T-helper 22 cell (primary cell): Measurements from ENCODE around the gene ASB15.
"Not testable (repeated sequence)": the region's sequence is repeated elsewhere in the genome, so short reads cannot be mapped to it uniquely, and the experiment has no call there.

Source experiments
- DNase-seq: peaks from one replicate; pipeline ENCODE4 v3.0.0-alpha.2; 2020; ENCODE audit warnings: low read depth

Gene ASB15

GRCh38 chr7:123598657-123599056 lies 3.0 kb upstream of the ASB15 start:
- DNase-seq: no peak

GRCh38 chr7:123599766-123600165 lies 1.9 kb upstream of the ASB15 start:
- no peak for DNase-seq

- no peak for DNase-seq
Observed at GRCh38 chr7:123600876-123601275, 745 bp upstream of the ASB15 start.

GRCh38 chr7:123602648-123603047 lies 1.0 kb downstream of the ASB15 start:
- DNase-seq: no peak

- no peak for DNase-seq
Observed at GRCh38 chr7:123604739-123605138, 3.1 kb downstream of the ASB15 start.

GRCh38 chr7:123607423-123607975 lies 5.9 kb downstream of the ASB15 start:
- DNase-seq: no peak

GRCh38 chr7:123608991-123609882 lies 7.6 kb downstream of the ASB15 start:
- DNase-seq: no peak

- no peak for DNase-seq
Observed at GRCh38 chr7:123609883-123610239, 8.2 kb downstream of the ASB15 start.

GRCh38 chr7:123612024-123612423 lies 10.4 kb downstream of the ASB15 start:
- no peak for DNase-seq

- DNase-seq: no peak
Observed at GRCh38 chr7:123615344-123615743, 13.7 kb downstream of the ASB15 start.

- no peak for DNase-seq
Observed at GRCh38 chr7:123616223-123616622, 14.6 kb downstream of the ASB15 start.

GRCh38 chr7:123621707-123622106 lies 20.1 kb downstream of the ASB15 start:
- DNase-seq: no peak

GRCh38 chr7:123622660-123623386 lies 21.2 kb downstream of the ASB15 start:
- DNase-seq: no peak

GRCh38 chr7:123624527-123625183 lies 23.0 kb downstream of the ASB15 start:
- no peak for DNase-seq

- DNase-seq: no peak
Observed at GRCh38 chr7:123625254-123625653, 23.6 kb downstream of the ASB15 start.

- no peak for DNase-seq
Observed at GRCh38 chr7:123627851-123628250, 26.2 kb downstream of the ASB15 start.

- no peak for DNase-seq
Observed at GRCh38 chr7:123628829-123629228, 27.2 kb downstream of the ASB15 start.

GRCh38 chr7:123629281-123629680 lies 27.7 kb downstream of the ASB15 start:
- DNase-seq: no peak

- DNase-seq: no peak
Observed at GRCh38 chr7:123632808-123633207, 31.2 kb downstream of the ASB15 start.

GRCh38 chr7:123633553-123633952 lies 31.9 kb downstream of the ASB15 start:
- no peak for DNase-seq

- not testable (repeated sequence) for DNase-seq
Observed at GRCh38 chr7:123634011-123634573, 32.5 kb downstream of the ASB15 start.
